RWPE2 (cell line): ENCODE measurements around the gene PGBD5.

ENCODE experiments used
- ATAC-seq: fragments of 200-7000 bp; cut with Tn5 transposase; 3 replicates; pipeline ENCODE4 v1.9.1; 2021; ENCODE audit warnings: low read depth
- DNase-seq: peaks from one replicate; pipeline ENCODE4 v3.0.0-alpha.2; 2020; ENCODE audit warnings: low spot score
- H3K27ac ChIP-seq: fragments of 450-650 bp; 2 replicates; pipeline ENCODE4 v1.5.1; 2017; ENCODE audit warnings: mild to moderate bottlenecking; ENCODE audit not compliant: poor library complexity, severe bottlenecking
- H3K27me3 ChIP-seq: fragments of 250-450 bp; sonication (Bioruptor Pico); 2 replicates; pipeline ENCODE4 v1.5.1; 2021; ENCODE audit warnings: mild to moderate bottlenecking, moderate library complexity; ENCODE audit not compliant: insufficient read depth, poor library complexity, severe bottlenecking
- H3K36me3 ChIP-seq: fragments of 250-450 bp; sonication (Bioruptor Pico); 2 replicates; pipeline ENCODE4 v1.5.1; 2020; ENCODE audit warnings: low read depth, mild to moderate bottlenecking, moderate library complexity
- H3K4me1 ChIP-seq: fragments of 250-450 bp; sonication (Bioruptor Pico); 2 replicates; pipeline ENCODE4 v1.5.1; 2021; ENCODE audit warnings: mild to moderate bottlenecking, moderate library complexity; ENCODE audit not compliant: insufficient read depth, poor library complexity, severe bottlenecking
- H3K4me3 ChIP-seq: fragments of 250-450 bp; sonication (Bioruptor Pico); 2 replicates; pipeline ENCODE4 v1.5.1; 2021; ENCODE audit warnings: mild to moderate bottlenecking, moderate library complexity; ENCODE audit not compliant: severe bottlenecking
- H3K9me3 ChIP-seq: fragments of 250-450 bp; sonication (Bioruptor Pico); 2 replicates; pipeline ENCODE4 v1.5.1; 2021; ENCODE audit warnings: mild to moderate bottlenecking, moderate library complexity; ENCODE audit not compliant: severe bottlenecking
- TF ChIP-seq, protein P1 (sequence below): fragments of 450-650 bp; IDR thresholded peaks from one replicate; pipeline ENCODE4 v1.5.1; 2017; ENCODE audit warnings: mild to moderate bottlenecking, moderate library complexity; ENCODE audit not compliant: poor library complexity, severe bottlenecking

The PGBD5 gene

DNA sequence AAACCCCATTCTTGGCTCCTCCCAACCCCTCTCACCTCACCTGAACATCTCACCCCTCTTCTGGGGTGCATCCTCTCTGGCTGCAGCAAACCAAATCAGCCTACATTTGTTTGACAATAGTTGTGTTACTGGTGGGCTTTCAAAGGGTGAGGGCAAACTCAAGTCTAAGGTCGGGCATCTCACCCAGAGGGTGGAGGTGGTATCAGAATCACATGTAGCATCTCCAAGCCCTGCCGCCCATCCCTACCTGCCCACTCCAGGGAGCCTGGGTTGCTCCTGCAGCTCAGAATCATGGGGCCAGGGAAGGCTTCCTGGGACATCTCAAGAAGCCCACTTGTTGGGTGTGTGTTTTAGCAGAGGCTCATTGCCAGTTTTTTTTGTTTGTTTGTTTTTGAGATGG lies 35.8 kb downstream of the PGBD5 start:
- no peaks in the 10 kb centered on the region for H3K9me3 ChIP-seq
- H3K4me3 ChIP-seq: no peak overlapping the region
- H3K27ac ChIP-seq: no peak overlapping the region
- ATAC-seq (no peak), DNase-seq (no peak)
- TF ChIP-seq, protein P1, sequence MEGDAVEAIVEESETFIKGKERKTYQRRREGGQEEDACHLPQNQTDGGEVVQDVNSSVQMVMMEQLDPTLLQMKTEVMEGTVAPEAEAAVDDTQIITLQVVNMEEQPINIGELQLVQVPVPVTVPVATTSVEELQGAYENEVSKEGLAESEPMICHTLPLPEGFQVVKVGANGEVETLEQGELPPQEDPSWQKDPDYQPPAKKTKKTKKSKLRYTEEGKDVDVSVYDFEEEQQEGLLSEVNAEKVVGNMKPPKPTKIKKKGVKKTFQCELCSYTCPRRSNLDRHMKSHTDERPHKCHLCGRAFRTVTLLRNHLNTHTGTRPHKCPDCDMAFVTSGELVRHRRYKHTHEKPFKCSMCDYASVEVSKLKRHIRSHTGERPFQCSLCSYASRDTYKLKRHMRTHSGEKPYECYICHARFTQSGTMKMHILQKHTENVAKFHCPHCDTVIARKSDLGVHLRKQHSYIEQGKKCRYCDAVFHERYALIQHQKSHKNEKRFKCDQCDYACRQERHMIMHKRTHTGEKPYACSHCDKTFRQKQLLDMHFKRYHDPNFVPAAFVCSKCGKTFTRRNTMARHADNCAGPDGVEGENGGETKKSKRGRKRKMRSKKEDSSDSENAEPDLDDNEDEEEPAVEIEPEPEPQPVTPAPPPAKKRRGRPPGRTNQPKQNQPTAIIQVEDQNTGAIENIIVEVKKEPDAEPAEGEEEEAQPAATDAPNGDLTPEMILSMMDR: no peak
- H3K27me3 ChIP-seq: no peaks in the 10 kb centered on the region
- no peaks in the 10 kb centered on the region for H3K36me3 ChIP-seq
- H3K4me1 ChIP-seq: no peaks in the 10 kb centered on the region

DNA sequence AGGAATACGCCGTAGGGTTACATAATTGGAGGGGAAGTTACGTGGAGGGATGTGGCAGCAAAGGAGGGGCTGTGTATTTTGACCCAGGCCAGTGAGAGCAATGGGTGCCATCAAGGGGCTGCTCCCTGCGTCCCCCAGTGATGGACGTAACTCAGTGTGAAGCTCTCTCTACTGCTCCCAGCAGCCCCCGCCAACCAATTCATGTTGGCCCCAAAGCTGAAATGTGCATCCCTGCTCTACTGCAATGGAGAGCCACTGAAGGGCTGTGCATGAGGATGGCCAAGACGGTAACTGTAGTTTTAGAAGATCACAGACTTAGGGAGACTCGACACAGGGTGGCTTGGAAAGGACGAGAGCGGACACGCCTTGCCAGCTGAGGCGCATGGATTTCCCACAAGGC lies 38.3 kb downstream of the PGBD5 start:
- TF ChIP-seq, protein P1: no peak
- no peak for ATAC-seq
- H3K4me1 ChIP-seq: no peaks in the 10 kb centered on the region

DNA sequence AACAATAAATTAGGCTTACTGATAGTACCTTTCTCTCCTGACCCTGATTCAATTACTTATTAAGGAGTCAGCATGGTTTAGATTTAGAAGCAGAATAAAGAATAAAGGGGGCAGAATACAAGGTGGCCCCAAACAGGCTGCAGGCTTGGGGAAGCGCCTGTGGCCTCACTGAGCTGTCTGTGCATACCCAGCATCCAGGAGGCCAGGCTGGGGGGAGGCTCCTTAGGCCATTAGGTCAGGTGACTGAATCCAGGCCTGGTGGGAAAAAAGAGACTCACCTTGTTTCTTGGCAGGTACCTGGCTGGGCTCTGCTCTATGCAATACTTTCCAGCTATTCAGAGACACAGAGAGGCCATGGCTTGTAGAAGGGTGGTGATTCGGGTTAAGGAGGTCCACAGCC lies 38.8 kb downstream of the PGBD5 start:
- ATAC-seq (no peak), DNase-seq (no peak)
- Histone ChIP-seq H3K4me3 (no peak overlapping the region), H3K27ac (no peak overlapping the region), H3K4me1 (no peaks in the 10 kb centered on the region), H3K36me3 (no peaks in the 10 kb centered on the region), H3K9me3 (no peaks in the 10 kb centered on the region), H3K27me3 (no peaks in the 10 kb centered on the region)
- TF ChIP-seq, protein P1: no peak

More for the DNA sequence above, 38.3 kb downstream of the PGBD5 start:
- Histone ChIP-seq H3K36me3 (no peaks in the 10 kb centered on the region), H3K9me3 (no peaks in the 10 kb centered on the region), H3K27me3 (no peaks in the 10 kb centered on the region), H3K4me3 (no peak overlapping the region), H3K27ac (no peak overlapping the region)
- no peak for DNase-seq

DNA sequence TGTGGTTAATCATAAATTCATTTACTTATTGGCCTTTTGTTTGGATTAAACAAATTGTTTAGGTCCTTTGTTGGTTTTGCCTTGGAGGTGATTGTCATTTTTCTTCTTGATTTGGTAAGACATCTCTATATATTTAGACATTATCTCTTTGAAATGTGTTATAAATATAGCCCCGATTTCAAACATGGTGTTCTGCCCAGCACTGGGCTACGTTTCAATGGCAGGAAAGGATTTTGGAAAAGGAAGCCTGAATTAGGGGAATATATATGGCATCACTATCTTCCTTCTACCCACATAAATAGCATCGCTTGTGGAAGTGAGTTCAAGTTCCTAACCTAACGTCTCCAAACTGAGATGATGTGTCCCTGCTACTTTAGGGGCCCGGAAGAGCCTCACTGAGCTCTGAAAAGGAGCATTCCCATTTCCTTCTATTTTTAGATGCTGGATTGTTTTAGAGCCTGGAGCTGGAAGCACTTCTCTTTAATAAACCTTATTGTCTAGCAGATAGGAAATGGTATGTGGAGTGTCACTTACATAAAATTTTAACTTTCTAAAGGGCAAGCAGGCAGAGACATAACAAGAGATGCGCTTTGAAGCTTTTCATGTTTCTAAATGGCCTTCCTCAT lies 39.4 kb downstream of the PGBD5 start:
- TF ChIP-seq, protein P1: no peak
- Histone ChIP-seq H3K9me3 (no peaks in the 10 kb centered on the region), H3K4me3 (no peak overlapping the region), H3K4me1 (no peaks in the 10 kb centered on the region), H3K27me3 (no peaks in the 10 kb centered on the region), H3K27ac (no peak overlapping the region), H3K36me3 (no peaks in the 10 kb centered on the region)
- ATAC-seq (no peak), DNase-seq (no peak)

DNA sequence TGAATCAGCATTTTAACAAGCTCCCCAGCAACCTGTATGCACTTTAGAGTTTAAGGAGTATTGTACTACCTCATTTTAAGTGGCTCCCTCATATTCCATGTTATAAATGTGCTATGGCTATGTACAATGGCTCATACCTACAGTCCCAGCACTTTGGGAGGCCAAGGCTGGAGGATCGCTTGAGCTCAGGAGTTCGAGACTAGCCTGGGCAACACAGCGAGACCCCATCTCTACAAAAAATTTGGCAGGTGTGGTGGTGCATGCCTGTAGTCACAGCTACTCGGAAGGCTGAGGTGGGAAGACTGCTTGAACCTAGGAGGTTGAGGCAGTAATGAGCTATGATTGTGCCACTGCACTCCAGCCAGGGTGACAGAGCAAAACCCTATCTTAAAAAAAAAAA lies 40.2 kb downstream of the PGBD5 start:
- Histone ChIP-seq H3K9me3 (no peaks in the 10 kb centered on the region), H3K27me3 (no peaks in the 10 kb centered on the region), H3K4me3 (no peak overlapping the region), H3K36me3 (no peaks in the 10 kb centered on the region), H3K4me1 (no peaks in the 10 kb centered on the region), H3K27ac (no peak overlapping the region)
- ATAC-seq (no peak), DNase-seq (no peak)
- TF ChIP-seq, protein P1: no peak
